ENCODE measurements around the gene PSRC1.

DNA sequence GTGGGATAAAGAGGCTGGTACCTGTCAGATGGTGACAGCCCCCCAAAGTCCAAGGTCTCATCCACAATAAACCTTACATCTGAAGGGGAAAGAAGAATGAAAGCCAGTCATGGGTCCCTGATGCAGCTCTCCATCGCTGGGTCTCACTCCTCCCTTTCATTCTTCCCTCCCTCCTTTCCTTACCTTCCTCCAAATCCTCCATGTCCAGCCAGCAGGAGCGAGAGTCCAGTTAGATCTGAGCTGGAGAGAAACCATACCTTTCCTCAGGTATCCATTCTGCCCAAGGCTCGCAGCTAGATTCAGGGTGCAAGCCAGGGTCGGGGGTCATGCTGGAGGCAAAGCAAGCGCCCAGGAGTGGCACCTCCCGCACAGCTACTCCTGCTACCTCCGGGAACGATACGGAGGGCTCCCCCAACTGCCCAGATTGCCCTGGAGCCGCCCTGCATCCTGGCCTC is 421 bp downstream of the PSRC1 start:
- TF ChIP-seq CTCF (IDR thresholded peaks at IDR 0.05) (no peak), POLR2A (IDR thresholded peaks at IDR 0.05) (no peak)

Measured in uterus (tissue), 2 donors.